NCI-H460 (cell line): Measurements from ENCODE around the gene LMBR1. TPM values are rescaled to one million over a fixed set of nuclear protein-coding genes. Genes with fewer than 3 reads are reported as not detected.
"Not testable (repeated sequence)": the region's sequence is repeated elsewhere in the genome, so short reads cannot be mapped to it uniquely, and the experiment has no call there.

Experiments
- DNase-seq: peaks from one replicate; pipeline ENCODE4 v3.0.0-alpha.2; 2016; ENCODE audit warnings: low read depth; ENCODE audit errors: extremely low read depth
- total RNA-seq: library from RNA; depleted of rRNA; stranded (reverse); fragments of >200 nt; shearing (Covaris generic); gene quantifications from 2 replicates; pipeline ENCODE4 v1.2.3, GENCODE V29; 2014

LMBR1 gene
- total RNA-seq, 1 experiment from 2014 or later = 53.4 TPM

GRCh38 chr7:156858523-156858922 lies 34.5 kb downstream of the LMBR1 start:
- no peak for DNase-seq

GRCh38 chr7:156857757-156858156 lies 35.2 kb downstream of the LMBR1 start:
- no peak for DNase-seq

GRCh38 chr7:156854654-156855053 lies 38.3 kb downstream of the LMBR1 start:
- DNase-seq = no peak

- no peak for DNase-seq
These were observed 44.0 kb downstream of the LMBR1 start for GRCh38 chr7:156848979-156849378.

- DNase-seq = no peak
These were observed 47.4 kb downstream of the LMBR1 start for GRCh38 chr7:156845379-156846101.

DNA sequence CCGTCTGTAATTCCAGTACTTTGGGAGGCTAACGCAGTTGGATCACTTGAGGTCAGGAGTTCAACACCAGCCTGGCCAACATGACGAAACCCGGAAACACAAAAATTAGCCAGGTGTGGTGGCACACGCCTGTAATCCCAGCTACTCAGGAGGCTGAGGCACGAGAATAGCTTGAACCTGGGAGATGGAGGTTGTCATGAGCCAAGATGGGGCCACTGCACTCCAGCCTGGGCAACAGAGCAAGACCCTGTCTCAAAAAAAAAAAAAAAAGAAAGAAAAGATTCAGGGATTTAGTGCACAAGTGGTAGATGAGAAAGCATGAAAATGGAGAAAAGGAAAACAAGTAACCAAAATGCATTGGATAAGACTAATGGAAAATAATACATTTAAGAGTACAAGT lies 49.4 kb downstream of the LMBR1 start:
- DNase-seq = not testable (repeated sequence)

GRCh38 chr7:156843157-156843556 lies 49.8 kb downstream of the LMBR1 start:
- DNase-seq = no peak

DNA sequence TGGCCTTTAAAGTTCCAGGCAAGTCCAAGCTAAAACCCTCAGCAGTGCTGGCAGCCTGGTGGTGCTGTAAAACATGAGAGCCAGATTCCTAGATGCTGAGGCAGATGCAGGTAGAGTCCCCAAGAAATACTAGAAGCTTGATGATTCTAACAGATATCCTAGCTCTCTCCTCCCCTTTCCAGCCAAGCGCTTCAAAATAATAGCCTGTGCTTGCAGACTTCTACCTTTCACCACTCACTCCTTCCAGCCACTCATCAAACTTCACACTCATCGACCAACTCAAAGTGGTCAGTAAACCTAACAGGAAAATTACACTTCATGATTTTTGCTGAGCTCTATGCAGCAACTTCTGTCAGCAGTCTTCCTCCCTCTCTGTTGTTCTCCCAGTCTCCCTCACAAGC lies 50.2 kb downstream of the LMBR1 start:
- DNase-seq = no peak

DNA sequence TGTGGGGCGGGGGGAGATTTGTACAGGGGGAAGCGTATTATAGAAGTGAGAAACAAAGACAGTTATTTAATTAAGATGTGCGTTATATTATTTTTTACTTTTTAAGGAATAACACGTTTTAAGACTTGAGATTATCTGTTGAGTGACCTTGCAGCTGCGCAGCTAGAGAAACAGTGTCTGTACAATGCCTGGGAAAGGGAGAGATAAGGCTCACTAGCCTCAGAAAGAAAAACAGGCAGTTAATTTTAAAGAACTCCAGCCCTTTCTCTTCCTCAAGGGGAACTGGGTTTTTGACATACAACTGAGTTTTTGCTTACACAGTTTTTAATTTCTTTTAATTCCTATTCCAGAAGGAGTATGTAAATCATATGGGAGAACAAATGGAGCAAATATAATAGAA lies 50.7 kb downstream of the LMBR1 start:
- DNase-seq = no peak

GRCh38 chr7:156841497-156841896 lies 51.5 kb downstream of the LMBR1 start:
- no peak for DNase-seq

GRCh38 chr7:156840134-156840533 lies 52.8 kb downstream of the LMBR1 start:
- DNase-seq = no peak

DNA sequence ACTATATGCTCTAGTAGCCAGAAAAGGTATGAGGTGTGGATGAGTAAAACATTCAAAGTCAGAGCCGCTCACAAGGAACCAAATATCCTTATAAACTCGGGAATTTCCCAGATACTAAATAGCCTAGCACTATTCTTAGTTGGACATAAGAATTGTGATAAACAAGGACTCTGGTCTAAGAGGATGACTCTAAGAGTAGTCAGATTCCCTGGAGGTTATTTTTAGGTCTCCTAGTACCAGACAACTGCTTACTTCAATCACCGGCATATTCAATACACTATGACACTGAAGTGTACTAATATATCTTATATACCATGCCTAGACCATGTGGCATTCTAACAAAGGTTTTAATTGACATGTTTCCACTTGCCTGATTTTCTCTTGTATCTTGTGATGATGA lies 56.5 kb downstream of the LMBR1 start:
- DNase-seq = no peak

DNA sequence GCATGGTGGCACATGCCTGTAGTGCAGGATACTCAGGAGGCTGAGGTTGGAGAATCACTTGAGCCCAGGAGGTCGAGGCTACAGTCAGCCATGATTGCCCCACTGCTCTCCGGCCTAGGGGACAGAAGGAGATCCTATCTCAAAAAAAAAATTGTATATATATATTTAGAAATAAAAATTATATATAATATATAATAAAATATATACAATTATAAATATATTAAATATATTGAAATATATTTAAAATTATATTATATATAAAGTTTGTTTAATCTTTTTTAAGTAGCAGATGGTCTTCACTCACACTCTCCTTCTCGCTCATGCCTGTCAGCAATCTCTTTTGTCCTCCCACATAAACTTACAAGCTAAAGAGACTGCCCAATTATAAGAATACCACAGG lies 58.5 kb downstream of the LMBR1 start:
- no peak for DNase-seq

DNA sequence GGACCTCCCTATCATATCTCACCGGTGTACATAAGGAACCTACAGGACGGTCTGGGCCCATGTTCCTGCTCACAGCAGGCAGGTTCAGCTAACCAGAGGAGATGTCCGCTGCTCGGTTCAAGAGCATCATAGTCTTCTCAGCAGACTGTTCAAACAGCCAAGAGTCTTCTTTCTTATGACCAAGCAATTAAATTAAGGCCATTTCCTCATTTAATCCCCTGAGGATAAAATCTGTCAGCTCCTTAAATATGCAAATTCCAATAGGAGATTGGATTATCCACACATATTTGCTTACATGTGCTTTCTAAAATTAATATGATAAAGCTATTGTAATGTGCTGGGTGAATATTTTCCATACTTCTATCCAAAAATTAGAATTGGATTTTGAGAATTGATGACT lies 59.7 kb downstream of the LMBR1 start:
- no peak for DNase-seq

DNA sequence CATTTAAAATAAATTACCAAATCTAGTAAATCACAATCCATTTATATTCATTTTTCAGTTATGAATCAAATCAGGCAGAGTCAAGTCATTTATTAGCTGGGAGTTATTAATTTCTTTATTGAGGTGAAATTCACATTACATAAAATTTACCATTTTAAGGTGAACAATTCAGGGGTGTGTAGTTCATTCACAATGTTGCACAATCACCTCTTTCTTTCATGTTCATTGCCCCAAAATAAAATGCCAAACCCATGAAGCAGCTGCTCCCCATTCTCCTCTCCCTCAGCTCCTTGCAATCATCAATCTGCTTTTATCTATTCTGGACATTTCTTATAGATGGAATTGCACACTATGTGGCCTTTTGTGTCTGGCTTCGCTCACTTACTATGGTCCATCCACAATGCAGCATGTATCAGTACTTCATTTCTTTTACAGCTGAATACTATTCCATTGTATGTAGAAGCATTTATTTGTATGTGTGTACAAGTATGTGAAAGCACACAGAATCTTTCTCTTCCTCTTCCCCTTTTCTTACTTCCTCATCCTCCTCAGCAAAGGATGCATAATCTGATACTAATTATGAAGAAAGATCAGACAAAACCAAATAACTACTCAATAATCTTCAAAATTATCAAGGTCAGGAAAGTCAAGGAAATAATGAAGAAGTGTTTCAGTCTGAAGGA lies 60.6 kb downstream of the LMBR1 start:
- DNase-seq = no peak

GRCh38 chr7:156829669-156830336 lies 63.2 kb downstream of the LMBR1 start:
- DNase-seq = no peak

DNA sequence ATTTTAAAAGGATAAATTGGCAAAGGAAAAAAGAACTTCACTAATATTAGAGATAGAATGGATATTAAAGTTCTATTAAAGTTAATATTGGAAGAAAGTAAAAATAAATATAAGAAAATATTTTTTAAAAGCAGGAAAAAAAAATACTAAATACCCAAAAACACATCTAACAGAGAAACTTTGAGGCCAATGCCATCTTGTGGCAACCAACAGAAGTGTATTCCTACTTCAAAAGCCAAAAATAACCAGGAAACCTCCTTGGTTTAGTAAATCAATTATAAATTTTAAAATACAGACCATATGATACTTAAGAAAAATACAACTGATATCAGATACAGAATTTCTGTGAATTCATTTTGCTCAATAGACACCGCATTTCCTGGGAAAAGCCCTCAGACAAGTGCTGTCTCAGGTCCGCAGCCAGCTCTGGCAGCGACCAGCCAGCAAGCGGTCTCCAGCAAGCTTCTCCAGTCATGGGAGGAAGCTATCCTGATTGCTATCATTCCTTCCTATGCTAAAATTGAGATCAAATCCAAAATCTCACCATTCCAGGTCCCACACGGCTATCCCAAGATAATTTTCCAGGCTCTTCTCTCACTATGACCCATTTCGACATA lies 65.3 kb downstream of the LMBR1 start:
- DNase-seq = peak; percentile 13

DNA sequence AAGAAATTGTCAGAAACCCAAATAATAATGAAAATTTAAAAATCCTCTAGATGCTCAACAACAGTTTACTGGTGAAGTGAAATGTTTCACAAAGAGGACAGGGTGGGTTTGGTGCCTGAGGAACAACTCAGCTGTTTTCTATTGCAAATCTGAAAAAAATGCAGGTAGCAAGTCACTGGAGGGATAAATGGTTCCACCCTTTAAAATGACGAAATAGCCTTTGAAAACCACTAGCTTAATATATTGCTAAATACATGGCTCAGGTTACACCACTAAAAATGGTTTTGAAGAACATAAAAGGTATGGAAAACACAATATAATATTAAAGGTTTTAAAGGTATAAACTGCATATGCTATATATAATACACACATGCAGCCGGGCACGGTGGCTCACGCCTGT lies 69.5 kb downstream of the LMBR1 start:
- DNase-seq = no peak

DNA sequence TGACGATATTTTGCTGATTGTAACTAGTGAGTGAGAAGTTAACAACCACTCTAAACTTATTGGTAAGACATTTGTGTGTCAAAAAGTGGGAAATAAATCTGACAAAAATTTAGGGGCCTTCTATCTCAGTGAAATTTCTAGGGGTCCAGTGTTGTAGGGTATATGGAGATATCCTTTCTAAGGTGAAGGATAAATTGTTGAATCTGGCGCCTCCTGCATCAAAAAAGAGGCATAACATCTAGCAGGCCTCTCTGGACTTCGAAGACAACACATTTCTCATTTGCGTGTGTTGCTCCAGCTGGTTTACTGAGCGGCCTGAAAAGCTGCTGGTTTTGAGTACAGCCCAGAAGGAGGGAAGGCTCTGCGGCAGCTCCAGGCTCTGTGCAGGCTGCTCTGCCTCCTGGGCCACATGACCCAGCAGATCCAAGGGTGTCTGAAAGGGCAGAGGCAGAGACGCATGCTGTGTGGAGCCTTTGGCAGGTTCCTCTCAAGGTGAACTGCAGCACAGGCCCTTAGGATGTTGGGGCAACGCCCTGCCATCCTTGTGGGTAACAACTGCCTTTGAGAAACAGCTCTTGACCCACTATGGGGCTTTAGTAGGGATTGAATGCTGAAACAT lies 72.4 kb downstream of the LMBR1 start:
- no peak for DNase-seq

- DNase-seq = no peak
These were observed 73.2 kb downstream of the LMBR1 start for GRCh38 chr7:156819733-156820295.

- no peak for DNase-seq
These were observed 74.8 kb downstream of the LMBR1 start for GRCh38 chr7:156818133-156818532.
